ENCODE measurements around the gene SLC1A4.
"Not testable (repeated sequence)": the region's sequence is repeated elsewhere in the genome, so short reads cannot be mapped to it uniquely, and the experiment has no call there.

Gene SLC1A4

DNA sequence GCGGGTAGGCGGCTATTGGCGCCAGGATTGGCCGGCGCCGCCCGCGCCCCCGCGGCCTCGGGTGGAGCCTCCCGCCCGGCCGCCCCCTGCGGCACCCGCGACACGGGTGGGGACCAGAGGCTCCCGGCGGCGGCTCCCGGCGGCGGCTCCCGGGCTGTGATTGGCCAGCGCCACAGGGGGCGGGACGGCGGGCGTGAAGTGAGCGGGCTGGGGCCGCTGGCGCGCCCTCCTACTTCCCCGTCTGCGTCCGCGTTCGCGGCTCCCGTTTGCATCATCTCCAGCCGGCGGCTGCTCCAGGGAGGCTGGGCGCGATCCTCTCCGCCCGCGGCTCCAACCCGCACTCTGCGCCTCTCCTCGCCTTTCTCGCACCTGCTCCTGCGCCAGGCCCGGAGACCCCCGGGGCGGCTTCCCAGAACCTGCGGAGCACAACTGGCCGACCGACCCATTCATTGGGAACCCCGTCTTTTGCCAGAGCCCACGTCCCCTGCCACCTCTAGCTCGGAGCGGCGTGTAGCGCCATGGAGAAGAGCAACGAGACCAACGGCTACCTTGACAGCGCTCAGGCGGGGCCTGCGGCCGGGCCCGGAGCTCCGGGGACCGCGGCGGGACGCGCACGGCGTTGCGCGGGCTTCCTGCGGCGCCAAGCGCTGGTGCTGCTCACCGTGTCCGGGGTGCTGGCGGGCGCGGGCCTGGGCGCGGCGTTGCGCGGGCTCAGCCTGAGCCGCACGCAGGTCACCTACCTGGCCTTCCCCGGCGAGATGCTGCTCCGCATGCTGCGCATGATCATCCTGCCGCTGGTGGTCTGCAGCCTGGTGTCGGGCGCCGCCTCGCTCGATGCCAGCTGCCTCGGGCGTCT is at the start of gene SLC1A4:
SLC1A4 (plus strand) TSS at position 274 of the 856 bp plus-strand sequence; CDS start at position 519, 245 bp downstream.
- peak; percentile 91 for DNase-seq

DNA sequence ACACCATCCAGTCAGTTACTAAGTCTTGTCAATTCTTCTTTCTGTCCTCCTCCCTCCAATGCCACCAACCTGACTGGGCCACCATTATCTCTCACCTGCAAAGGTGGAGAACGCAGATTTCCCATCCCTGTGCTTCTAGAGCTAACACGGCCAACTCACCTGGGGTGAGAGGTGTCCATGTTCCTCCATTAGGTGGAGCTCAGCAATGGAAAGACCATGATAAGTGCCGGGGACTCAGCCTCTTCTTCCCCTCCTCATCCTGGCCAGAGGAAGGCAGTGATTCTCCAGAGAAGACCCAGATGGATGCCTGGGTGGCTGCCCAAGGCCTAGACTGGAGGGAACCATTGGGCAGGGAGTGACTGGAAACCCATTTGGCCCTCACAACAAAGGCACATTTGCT is 48.1 kb upstream of the SLC1A4 start:
- DNase-seq: no peak

DNA sequence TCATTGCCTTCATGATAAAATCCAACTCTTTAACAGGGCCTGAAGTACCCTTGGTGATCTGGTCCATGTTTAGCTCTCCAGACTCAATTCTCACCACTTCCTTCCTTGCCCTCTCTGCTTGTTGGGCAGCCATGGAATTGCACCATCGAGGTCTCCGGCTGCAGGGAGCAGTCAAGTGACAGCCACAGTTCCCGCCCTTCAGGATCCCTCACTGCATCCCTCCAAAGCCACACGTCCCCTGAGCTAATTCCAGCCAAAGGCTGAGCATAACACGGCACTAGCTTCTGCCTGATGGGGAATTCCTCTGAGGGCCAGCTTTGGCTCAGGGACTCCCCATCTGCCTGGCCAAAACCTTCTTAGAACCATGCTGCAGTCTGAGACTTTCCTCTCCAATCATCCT is 47.4 kb upstream of the SLC1A4 start:
- no peak for DNase-seq

DNA sequence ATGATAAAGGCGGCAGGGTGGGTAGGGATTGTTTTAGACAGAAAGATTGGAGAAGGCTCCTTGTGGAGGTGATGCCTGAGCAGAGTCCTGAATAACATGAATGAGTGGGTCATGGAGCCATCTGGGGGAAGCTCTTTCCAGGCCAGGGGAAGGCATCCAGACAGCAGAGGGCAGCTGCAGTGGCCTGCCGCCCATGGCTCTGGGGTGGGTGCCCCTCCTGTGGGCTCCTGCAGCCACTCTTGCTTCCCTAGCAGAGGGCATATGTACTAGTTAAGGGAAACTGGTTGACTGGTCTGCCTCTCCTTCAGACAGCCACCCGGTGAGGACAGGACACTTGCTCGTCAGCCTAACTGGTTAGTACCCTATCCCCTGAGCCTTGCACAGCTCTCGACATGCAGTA is 46.5 kb upstream of the SLC1A4 start:
- no peak for DNase-seq

DNA sequence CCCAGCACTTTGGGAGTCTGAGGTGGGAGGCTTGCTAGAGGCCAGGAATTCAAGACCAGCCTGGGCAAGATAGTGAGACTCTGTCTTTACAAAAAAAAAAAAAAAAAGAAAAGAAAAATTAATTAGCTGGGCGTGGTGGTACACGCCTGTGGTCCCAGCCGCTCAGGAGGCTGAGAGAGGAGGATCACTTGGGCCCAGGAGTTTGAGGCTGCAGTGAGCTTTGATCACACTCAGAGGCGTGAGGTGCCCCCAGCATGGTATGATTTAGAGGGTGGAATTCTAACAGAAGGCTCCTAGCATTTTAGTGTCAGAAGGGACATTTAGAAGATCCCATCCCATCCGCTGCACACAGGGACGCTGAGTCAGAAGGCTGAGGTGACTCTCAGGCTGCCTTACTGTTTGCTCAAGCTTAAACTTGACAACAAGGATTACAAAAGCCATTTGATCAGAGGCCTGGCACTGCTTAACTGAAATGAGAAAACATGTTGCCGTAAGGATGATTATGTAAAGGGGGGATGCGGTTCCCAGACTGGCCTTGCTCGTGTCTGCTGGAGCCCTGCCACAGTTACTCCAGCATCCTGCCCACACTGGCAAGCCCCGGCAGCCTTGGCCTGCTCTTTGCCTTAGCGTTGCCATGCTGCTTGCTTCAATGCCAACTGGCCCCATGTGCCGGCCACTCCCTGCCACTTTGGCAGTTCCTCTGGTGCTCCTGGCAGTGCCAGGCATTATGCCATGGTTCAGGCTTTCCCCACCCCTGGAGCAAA is 45.6 kb upstream of the SLC1A4 start:
- DNase-seq: peak; percentile 25

DNA sequence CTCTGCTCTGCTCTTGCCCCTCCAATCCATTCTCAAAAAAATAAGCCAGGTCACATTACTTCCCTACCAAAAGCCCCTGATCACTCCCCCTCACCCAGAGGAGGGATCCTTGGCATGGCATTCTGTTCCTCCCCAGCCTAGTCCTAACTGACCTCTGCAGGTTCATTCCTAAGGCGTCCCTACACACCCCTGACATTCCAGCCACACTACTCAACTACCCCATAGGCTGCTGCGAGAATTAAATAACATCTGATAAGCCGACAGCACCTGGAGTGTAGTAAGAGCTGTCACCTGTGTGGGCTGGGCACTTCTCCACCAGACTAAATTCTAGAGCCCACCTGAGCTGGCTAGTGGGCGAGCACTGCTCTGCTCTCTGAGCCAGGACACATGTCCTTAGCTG is 44.7 kb upstream of the SLC1A4 start:
- DNase-seq: no peak

DNA sequence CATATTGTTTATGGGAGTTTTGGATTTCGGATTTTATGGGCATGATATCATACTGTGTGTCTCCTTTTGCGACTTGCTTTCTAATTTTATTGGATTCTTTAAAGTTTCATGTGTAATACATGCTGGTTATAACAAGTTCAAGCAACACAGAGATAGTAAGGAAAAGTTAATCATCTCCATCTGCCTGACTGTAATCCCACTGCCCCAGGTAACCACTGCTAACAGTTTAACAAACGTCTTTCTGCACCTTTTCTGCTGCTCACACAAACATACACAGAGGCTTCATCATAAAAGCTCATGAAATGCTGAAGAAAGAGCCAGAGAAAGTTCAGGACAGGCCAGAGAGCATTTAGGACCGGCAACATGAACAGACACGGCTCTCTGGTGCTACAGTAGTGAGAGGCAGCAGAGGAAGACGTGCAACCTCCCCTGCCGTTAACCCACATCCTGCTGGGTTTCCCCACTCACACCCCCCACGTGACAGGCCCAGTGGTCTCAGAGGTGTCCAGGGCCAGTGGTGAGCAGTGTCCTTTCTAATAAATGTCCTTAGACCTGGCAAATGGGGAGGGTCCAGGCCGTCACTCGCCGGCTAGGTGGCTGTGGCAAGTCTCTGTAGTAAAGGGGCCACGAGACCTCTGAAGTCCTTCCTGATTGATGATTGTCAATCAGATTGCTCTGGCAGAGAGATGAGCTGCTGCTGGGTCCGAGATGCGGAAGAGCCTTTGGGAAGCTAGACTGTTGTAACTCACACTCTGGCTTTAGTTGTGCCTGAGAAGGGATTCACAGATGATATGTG is 43.0 kb upstream of the SLC1A4 start:
- DNase-seq: peak; percentile 30

DNA sequence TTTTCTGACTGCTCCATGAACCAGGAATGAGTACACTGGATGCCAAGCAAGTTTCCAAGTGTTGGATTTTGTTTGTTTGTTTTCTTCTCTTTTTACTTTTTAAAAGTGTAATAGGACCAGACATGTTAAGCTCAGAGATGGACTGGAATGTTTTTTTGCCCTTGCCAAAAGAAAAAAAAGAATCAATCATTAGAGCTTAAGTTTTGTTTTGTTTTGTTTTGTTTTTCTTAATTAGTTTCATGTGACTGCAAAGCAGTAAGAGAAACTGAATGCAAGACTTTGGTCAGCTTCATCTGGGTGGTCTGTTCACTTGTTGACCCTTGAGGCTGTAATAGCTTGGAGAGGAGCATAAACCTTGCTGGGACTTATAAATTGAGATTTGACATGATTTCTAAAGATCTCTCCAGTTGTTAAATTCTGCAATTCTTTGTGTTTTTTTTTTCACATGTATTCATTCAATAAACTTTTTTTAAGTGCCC is 42.4 kb upstream of the SLC1A4 start:
- no peak for DNase-seq

DNA sequence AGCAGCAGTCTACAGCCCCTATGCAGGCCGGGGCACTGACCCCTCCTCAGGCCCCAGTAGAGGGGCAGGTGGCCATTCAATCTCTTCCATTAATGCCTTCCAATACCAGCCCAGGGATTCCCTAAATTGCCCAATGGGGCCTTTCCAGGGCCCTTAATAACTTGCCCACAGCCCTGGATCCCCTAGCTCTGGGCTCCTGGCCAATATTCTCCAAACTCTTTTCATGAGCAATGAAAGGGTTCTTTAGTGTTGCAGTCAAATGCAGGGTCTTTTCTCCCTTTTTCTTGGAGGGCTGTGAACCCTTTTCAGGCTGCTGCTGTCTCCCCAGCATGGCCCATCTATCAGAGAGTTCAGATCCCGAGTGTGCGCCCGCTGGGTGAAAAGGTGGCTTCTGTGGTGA is 41.3 kb upstream of the SLC1A4 start:
- DNase-seq: no peak

DNA sequence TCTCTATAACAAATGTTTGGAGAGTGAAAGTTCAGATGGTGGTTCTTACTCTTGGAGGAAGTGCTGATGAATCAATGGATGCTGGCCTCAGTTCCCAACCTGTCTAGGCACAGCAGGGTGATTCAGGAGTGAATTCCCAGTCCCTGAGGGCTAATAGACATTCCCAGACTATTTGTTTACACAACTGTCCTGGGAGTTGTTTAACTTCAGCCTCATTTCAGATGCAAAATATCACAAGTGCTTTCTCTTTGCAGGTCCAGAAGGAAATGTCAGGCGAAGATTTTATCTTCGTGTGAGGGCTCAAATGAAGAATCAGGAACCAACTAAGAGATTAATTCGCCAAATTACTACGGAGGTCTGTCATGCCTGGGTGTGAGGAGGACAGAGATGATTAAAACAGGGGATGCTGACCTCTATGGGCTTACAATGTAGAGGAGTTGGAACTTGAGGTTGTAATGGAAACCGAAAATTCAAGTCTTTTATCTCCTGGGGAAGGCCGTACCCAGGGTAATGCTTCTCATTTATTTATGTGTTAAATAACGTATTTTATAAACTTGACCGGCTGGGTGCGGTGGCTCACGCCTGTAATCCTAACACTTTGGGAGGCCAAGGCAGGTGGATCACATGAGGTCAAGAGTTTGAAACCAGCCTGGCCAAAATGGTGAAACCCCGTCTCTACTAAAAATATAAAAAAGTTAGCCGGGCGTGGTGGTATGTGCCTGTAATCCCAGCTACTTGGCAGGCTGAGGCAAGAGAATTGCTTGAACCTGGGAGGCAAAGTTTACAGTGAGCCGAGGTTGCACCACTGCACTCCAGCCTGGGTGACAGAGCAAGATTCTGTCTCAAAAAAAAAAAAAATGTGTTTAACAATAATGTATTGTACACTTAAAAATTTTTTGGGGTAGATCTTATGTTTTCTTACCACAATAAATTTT is 38.7 kb upstream of the SLC1A4 start:
- DNase-seq: no peak

DNA sequence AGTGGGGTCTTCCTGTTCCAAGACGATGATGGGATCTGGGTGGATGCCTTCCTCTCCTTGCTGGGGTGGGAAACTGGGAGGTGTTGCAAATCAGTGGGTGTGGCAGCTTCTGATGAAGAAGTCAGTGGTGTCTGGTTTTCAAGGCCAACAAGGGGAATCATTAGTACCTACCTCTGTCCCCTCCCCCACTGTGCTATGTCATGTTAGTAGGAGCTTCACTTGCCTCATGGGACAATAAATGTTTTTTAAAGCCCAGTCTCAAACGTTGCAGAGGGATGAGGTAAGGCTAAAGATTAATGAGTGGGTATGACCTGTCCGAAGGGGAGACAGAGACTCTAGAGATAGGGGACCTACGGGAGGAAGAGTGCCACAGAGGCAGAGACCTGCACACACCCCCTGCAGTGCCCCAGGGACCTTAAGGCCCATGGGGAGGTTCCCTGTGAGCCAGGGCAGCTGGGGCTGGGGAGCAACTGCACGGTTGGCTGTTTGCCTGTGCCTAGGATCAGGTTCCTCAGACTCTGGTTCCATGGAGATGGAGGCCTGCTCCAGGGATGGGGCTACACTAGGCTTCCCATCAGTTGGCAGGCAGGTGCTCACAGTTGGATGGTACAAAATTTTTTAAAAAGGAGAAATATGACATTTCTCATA is 37.8 kb upstream of the SLC1A4 start:
- DNase-seq: no peak

DNA sequence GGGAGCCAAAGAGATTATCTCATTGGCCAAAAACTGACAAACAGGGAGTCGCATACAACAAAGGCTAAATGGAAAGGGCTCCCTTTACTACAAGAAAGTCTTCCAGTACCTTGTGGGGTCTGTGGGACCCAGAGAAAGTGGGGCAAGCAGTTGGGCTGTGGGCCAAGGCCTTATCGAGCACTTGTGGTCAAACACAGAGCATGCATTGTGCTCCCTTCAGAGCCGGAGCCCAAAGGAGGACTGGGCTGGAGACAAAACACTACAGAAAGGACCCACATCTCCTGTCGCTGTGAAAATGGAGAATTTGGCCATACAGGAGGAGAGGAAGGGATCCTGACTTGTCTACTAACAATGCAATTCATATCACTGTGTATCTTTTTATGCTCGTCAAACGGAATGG is 37.1 kb upstream of the SLC1A4 start:
- DNase-seq: no peak

DNA sequence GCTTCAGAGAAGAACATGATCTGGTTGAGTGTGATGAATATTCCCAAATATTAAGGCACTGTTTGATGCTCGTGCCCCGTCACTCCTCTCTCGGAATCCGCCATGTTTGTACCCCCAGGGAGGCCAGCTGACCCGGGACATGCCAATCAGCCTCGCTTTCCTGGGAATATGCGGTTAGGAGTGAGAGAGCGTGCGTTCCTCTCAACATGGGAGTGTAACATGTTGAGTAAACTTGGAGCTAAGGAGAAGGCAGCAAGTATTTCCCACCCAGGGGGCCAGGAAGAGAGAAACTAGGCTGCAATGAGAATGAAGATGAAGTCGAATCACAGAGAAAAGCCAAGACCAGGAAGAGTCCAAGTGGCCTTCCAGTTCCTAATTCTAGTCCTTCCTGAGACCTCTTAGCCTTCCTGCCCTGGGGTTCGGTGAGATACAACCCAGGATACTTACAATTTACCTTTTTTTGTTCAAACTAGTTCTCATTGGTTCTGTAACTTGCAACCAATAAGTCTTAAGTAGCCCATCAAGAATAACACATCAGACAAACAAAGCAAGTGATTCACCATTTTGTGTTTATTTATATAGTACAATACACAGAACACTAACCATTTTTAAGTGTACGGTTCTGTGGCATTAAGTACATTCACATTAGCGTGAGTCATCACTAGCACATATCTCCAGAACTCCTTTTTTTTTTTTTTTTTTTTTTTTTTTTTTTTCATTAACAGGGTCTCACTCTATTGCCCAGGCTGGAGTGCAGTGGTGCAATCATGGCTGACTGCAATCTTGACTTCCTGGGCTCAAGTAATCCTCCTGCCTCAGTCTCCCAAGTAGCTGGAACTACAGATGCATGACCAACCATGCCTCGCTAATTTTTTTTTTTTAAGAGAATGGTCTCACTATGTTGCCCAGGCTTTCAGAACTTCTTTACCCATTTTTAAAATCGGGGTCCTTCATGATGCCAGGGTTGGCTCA is 36.4 kb upstream of the SLC1A4 start:
- DNase-seq: peak; percentile 69

DNA sequence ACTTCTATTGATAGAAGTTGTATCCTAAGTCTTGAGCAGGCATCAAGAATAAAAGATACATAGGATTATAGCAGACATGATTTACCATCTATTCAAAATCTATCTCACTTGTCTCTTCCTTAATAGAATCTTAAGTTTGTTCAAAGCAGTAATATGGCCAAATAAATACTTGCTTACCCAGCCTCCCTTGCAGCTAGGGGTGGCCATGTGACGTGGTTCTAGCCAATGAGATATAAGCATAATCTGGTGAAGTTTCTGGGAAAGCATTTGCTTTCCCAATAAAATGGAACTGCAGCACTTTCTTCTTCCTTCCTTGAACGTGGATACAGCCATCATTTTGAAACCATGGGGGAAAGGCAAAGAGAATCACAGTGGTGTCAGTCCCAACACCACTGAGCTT is 33.7 kb upstream of the SLC1A4 start:
- no peak for DNase-seq

DNA sequence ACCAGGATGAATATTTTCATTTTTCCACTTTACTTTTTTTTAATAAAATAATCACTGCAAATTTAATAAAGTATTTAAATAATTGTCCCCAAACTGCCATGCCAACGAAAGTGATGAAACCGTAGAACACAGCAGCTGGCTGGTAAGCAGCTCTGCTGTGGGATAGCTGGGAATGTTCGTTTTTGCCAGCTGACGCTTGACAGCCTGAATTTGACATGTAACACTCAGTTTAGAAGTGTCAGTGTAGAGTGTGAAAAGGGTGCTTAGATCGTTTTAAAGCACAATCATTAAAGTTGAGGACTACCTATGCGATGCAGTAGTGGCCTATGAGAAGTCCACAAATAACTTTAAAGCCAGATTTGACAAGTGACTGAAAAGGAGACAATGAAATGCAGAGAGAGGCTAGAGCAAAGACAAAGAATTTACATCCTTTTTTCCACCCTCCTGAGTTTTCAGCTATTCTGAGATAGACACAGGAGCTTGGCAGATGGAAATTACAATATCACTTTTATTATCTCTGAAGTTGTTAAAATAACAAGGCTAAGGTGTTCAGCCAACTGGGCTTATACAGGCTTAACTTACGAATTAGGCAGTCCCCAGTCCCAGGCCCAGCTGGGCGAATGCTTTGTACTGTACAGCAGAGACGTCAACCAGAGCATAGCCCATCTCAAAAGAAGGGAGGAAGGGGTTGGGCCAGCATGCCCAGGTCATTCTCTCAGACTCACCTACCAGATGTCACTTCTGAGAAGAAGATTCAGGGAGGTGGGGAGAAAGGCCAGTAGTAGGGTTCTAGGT is 31.9 kb upstream of the SLC1A4 start:
- no peak for DNase-seq

DNA sequence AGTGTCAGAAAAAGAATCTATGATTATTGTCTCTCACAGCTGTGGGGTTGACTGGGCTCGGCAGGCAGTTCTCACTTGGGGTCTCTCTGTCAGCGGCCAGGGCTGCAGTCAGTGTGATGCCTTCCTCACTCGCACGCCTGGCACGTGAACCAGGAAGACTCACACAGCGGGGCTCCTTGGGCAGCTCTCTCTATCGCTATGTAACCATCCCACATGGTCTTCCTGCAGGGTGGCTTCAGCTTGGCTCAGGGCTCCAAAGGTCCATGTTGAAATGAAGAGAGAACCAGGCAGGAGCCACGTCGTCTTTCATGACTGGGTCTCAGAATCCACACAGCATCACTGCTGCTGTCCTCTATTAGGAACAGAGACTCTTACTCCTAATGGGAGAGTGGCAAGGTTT is 30.6 kb upstream of the SLC1A4 start:
- no peak for DNase-seq

DNA sequence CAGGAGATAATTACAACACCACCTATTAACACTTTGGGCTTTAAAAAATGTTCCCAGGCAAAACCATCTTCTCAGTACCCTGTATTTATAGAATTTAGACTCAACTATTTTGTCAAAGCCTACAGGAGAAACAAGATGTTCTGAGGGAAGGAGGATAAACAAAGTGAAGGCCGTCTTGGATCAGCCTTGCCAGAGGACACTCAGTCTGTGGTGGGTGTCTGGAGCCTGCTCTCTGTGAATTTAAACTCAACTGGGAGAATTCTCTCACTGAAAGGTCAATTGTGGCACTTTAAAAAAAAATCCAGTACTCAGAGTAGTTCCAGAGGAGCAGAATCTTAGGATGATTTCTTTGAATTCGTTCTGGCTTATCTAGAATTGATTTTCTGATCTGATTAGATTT is 28.4 kb upstream of the SLC1A4 start:
- DNase-seq: no peak

DNA sequence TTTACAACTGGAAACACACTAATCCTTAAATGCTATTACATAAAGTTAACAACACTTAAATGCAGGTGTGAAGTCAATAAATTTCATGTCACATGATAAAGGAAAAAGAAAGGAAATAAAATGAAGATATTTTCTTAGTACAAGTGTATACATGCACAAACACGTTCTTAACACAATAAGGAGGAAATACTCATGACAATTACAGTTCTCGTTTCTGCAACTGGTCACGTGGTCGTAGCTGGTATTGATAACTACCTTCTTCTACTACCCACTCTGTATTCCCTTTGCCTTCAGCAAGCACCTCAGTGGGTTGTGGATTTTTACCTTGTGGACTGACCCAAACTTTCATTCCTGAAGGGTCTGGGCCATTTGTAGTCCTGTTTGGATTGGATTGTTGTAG is 26.1 kb upstream of the SLC1A4 start:
- not testable (repeated sequence) for DNase-seq

DNA sequence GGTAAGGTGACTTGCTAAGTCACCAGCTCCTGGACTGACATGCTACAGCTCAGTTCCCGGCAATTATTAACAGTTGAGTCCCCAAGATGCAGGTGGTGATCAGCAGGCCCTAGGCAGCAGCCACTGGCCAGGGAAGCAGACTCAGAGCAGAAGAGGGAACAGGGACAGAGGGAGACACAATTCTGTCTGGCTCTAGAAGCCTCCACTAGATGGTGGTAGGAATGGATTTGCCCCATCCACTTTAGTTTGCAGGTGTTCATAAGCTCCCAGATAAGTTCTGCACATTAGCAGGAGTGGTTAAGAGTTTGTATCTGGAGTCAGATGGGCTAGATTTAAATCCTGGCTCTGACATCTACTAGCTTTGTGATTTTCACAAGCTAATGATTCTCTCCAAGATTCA is 25.5 kb upstream of the SLC1A4 start:
- DNase-seq: no peak
